RWPE2 (cell line): ENCODE data around the gene UBC.
A peak's percentile ranks its signal among the peaks of the same experiment; 100 is the strongest.

Source experiments
- ATAC-seq: fragments of 200-7000 bp; cut with Tn5 transposase; 3 replicates; pipeline ENCODE4 v1.9.1; 2021; ENCODE audit warnings: low read depth
- DNase-seq: peaks from one replicate; pipeline ENCODE4 v3.0.0-alpha.2; 2020; ENCODE audit warnings: low spot score
- H3K27ac ChIP-seq: fragments of 450-650 bp; 2 replicates; pipeline ENCODE4 v1.5.1; 2017; ENCODE audit warnings: mild to moderate bottlenecking; ENCODE audit not compliant: poor library complexity, severe bottlenecking
- H3K27me3 ChIP-seq: fragments of 250-450 bp; sonication (Bioruptor Pico); 2 replicates; pipeline ENCODE4 v1.5.1; 2021; ENCODE audit warnings: mild to moderate bottlenecking, moderate library complexity; ENCODE audit not compliant: insufficient read depth, poor library complexity, severe bottlenecking
- H3K36me3 ChIP-seq: fragments of 250-450 bp; sonication (Bioruptor Pico); 2 replicates; pipeline ENCODE4 v1.5.1; 2020; ENCODE audit warnings: low read depth, mild to moderate bottlenecking, moderate library complexity
- H3K4me1 ChIP-seq: fragments of 250-450 bp; sonication (Bioruptor Pico); 2 replicates; pipeline ENCODE4 v1.5.1; 2021; ENCODE audit warnings: mild to moderate bottlenecking, moderate library complexity; ENCODE audit not compliant: insufficient read depth, poor library complexity, severe bottlenecking
- H3K4me3 ChIP-seq: fragments of 250-450 bp; sonication (Bioruptor Pico); 2 replicates; pipeline ENCODE4 v1.5.1; 2021; ENCODE audit warnings: mild to moderate bottlenecking, moderate library complexity; ENCODE audit not compliant: severe bottlenecking
- H3K9me3 ChIP-seq: fragments of 250-450 bp; sonication (Bioruptor Pico); 2 replicates; pipeline ENCODE4 v1.5.1; 2021; ENCODE audit warnings: mild to moderate bottlenecking, moderate library complexity; ENCODE audit not compliant: severe bottlenecking
- CTCF ChIP-seq: fragments of 450-650 bp; IDR thresholded peaks from one replicate; pipeline ENCODE4 v1.5.1; 2017; ENCODE audit warnings: mild to moderate bottlenecking, moderate library complexity; ENCODE audit not compliant: poor library complexity, severe bottlenecking

Gene UBC

DNA sequence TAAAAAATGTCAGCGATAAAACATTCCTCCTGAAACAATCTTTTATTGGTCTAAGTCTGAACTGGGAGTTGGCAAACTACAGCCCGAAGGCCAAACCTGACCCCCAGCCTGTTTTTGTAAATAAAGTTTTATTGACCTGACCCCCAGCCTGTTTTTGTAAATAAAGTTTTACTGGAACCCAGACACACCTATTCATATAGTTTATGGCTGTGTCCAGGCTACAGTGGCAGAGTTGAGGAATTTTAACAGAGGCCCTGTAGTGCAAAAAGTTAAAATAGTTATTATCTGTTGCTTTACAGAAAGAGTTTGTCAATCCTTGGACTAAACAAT, 38.7 kb downstream of the UBC start:
- no peaks in the 10 kb centered on the region for H3K27me3 ChIP-seq
- no peaks in the 10 kb centered on the region for H3K36me3 ChIP-seq
- no peaks in the 10 kb centered on the region for H3K9me3 ChIP-seq
- ATAC-seq (no peak), DNase-seq (no peak)
- H3K27ac ChIP-seq = no peak overlapping the region
- TF ChIP-seq CTCF = no peak
- H3K4me1 ChIP-seq = no peaks in the 10 kb centered on the region
- H3K4me3 ChIP-seq = no peak overlapping the region

GRCh38 chr12:124874988-124875802, 39.3 kb downstream of the UBC start:
- DNase-seq = no peak
- H3K4me3 ChIP-seq = no peak overlapping the region
- H3K4me1 ChIP-seq = no peaks in the 10 kb centered on the region
- no peaks in the 10 kb centered on the region for H3K36me3 ChIP-seq
- H3K9me3 ChIP-seq = no peaks in the 10 kb centered on the region
- no peaks in the 10 kb centered on the region for H3K27me3 ChIP-seq
- peak; percentile 19 for ATAC-seq
- no peak for TF ChIP-seq CTCF
- no peak overlapping the region for H3K27ac ChIP-seq

DNA sequence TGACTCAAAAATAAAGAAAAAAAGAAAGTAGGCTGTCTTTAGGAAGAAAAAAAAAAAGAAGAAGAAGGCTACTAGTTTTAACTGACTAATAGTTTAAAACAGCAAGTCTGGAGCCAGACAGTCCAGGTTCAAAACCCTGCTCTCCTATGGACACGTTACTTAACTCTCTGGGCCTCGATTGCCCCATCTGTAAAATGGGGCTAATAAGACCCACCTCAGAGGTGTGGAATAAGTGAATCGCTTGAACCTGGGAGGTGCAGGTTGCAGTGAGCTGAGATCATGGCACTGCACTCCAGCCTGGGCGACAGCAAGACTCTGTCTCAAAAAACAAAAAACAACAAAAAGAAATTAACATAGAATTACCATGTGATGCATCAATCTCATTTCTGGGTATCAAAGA, 40.3 kb downstream of the UBC start:
- no peak for TF ChIP-seq CTCF
- no peaks in the 10 kb centered on the region for H3K9me3 ChIP-seq
- no peaks in the 10 kb centered on the region for H3K4me1 ChIP-seq
- DNase-seq = no peak
- no peaks in the 10 kb centered on the region for H3K36me3 ChIP-seq
- no peak for ATAC-seq
- no peak overlapping the region for H3K27ac ChIP-seq
- H3K27me3 ChIP-seq = no peaks in the 10 kb centered on the region
- no peak overlapping the region for H3K4me3 ChIP-seq

GRCh38 chr12:124872068-124872719, 42.3 kb downstream of the UBC start:
- ATAC-seq = no peak
- peaks cover 5% of the 10 kb centered on the region for H3K4me1 ChIP-seq
- no peak overlapping the region for H3K4me3 ChIP-seq
- no peak overlapping the region for H3K27ac ChIP-seq
- H3K9me3 ChIP-seq = no peaks in the 10 kb centered on the region
- DNase-seq = no peak
- no peaks in the 10 kb centered on the region for H3K36me3 ChIP-seq
- no peak for TF ChIP-seq CTCF
- no peaks in the 10 kb centered on the region for H3K27me3 ChIP-seq

DNA sequence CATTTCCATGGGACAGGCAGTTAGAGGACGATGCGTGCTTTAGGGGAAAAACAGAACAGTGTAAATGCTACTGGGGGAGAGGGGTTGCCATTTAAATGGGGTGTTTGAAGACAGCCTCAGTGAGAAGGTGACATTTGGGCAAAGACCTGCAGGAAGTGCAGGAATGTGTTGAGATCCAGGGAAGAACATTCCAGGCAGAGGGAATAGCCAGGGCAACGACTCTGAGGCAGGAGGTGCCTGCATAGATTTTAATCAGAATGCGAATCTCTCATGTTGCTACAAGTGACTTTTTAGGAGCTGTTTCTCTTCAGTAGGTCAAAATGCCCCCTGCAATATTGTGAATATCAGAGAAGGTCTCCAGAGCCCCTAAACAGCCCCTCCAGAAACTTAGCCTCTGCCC, 43.2 kb downstream of the UBC start:
- Histone ChIP-seq H3K36me3 (no peaks in the 10 kb centered on the region), H3K27ac (no peak overlapping the region), H3K4me1 (peaks cover 6% of the 10 kb centered on the region), H3K27me3 (no peaks in the 10 kb centered on the region), H3K9me3 (no peaks in the 10 kb centered on the region), H3K4me3 (no peak overlapping the region)
- TF ChIP-seq CTCF = no peak
- DNase-seq (no peak), ATAC-seq (no peak)
